ENCODE results near the gene POMP.
A peak's percentile ranks its signal among the peaks of the same experiment; 100 is the strongest.

POMP gene, protein sequence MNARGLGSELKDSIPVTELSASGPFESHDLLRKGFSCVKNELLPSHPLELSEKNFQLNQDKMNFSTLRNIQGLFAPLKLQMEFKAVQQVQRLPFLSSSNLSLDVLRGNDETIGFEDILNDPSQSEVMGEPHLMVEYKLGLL

DNA sequence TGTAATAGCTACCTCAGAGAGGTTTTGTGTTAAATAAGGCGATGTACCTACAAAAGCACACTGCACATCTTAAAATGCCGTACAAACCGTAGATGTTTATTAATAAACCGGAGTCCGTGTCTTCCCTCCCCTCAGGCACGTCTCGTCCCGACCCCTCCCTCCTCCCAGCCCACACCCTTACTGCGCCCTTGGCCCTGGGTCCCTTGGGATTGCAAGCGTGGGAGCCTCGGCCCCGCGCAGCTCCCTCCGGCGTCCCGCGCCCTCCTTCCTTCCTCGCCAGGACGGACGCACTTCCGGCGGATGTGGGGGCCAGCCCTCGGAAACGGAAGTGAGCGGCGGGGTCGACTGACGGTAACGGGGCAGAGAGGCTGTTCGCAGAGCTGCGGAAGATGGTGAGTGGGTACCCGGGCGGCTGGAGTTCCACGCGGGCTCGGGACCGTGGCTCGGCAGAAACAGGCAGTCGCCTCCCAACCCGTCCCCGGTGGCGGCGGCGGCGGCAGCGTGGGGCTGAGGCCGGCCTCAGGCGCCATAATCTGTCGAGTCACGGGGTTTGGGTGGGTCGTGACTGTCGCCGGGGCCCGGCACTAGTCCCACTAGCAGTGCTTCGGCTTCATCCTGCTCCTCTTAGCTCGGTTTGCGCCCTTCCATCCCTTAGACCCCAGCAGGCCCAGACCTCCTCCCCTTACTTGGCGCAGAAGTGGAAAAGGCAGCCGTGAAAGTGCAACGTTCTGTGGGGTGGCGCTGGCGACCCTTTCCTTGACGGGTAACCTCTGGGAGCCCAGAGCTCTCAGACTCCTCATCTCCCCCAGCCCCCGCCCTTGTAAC is at the start of gene POMP:
Gene POMP, plus strand, starts transcription at position 335 of the 825 bp plus-strand sequence. Its CDS starts 55 bp downstream, at position 390.
- peak; percentile 68 for DNase-seq (ENCODE audit: low read depth, low spot score)

DNA sequence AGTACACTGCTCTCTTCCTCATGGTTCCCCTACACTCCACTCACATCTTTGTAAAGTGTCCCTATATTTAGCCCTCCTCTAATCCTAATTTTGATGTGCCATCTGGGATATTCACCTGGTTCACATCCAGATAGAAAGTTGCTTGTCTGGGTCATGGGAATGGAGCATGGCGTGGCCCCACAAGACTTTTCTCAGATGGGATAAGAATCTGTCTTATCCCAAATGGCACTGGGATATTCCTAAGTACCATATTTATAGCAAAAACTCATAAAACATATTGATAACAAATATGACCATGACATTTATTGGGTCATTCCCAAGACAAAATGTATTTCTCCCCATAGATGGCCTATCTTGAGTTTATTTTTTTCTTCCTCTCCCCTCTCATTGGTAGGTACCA is 49.5 kb upstream of the POMP start:
- DNase-seq (ENCODE audit: low read depth, low spot score): no peak

DNA sequence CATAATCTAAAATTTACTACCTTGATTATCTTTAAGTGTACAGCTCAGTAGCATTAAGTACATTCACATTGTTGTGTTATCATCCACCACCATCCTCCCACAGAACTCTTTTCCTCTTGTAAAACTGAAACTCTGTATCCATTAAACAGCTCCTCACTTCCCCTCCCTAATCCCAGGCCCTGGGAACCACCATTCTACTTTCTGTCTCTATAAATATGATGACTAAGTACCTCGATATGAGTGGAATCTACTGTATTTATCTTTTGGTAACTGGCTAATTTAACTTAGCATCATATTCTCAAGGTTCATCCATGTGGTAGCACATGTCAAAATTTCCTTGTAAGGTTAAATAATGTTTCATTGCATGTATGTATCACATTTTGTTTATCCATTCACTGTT is 49.0 kb upstream of the POMP start:
- DNase-seq (ENCODE audit: low read depth, low spot score): no peak

DNA sequence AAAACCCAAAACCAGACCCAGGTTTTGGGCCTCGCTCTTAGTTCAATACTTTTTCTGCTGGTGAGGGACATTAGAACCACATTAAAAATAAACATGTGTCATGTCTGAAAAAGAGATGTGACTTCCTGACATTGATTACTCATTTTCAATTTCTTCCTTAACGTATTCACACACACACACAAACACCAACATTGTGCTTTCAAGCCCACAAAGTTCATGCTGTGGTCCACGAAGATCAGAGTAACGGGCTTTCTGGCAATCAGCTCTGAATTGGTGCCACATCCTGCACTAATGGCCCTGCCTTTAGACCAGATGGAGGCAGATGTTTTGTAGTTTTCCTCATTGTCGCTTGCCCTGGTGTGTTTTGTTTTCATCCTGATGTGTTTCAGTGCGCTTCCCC is 47.9 kb upstream of the POMP start:
- no peak for DNase-seq (ENCODE audit: low read depth, low spot score)

DNA sequence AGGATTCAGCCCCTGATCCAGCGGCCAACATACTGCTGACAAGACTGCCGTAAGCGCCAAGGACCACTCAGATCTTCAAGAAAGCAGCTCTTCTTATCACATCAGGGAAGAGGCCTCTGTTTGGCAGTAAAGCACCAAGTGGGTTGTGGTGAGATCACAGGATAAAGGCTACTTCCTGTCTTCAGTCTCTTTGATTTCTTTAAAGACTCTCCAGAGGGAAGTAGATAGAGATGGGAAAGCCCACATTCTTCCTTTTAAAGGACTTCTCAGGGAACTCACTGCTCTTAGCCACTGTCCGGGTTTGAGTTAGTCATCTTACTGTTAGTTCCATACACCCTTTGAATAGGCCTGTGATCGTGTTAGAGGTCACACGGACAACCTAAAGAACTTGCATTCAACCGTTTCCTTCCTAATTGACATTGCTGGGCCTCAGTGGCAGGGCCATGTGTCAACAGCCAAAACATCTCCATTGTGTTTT is 47.2 kb upstream of the POMP start:
- no peak for DNase-seq (ENCODE audit: low read depth, low spot score)

DNA sequence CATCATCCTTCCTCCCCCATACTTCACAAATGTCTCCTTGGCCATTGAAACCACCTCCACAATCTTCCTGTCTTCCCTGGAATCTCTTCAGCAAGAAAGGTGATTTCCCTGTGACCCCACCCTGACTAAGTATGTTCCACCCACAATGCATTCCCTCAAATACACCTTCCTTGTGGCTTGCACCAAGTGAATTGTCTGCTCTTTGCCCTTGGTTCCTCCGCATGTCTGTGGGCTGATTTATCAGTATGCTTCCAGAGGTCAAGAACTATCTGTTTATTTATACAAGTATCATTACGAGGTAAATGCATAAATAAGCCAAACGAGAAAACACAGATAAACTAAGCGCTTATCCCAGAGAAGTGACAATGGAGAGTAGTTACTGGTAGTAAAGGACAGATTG is 45.4 kb upstream of the POMP start:
- no peak for DNase-seq (ENCODE audit: low read depth, low spot score)

DNA sequence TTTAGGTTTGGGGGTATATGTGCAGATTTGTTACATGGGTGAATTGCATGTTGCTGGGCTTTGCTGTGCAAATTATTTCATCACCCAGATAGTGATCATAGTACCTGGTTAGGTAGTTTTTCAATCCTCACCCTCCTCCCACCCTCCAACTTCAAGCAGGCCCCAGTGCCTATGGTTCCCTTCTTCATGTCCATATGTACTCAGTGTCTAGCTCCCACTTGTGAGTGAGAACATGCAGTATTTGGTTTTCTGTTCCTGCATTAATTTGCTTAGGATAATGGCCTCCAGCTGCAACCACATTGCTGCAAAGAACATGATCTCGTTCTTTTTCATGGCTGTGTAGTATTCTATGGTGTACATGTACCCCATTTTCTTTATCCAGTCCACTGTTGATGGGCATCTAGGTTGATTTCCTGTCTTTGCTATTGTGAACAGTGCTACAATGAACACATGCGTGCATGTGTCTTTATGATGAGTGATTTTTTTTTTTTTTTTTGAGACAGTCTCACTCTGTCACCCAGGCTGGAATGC is 42.9 kb upstream of the POMP start:
- DNase-seq (ENCODE audit: low read depth, low spot score): no peak

DNA sequence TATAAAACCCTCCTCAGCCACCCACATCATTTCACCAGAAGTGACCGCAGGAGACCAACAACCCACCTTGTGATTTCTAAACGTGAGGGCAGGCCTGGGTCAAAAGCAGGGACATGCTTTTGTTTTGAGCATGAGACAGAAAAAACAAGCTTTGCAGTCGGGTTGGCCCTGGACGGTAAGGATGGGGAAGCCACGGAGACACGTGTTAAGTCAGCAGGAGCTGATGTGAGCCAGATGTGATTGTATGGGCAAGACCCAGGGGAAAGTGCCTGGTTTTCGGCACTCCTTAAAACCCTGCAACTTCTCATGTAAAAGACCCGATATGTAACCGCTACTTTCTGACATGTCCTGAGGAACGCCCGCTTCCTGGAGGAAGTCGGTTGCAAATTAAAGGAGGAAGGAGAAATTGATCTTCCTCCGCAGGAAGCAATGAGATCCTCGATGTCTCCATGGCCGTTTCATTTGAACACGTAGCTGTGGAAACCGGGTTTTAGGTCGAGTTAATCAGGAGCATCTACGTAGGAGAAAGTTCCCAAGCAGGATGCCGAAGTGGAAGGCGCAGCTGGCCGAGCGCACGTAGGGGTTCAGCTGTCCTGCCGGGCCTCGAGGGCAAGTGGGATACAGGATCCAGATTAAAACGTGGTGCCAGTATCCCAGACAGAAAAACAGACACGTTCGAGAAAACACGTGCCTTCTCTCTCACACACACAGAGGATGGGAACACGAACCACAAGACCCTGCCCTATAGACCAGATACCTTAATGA is 40.5 kb upstream of the POMP start:
- DNase-seq (ENCODE audit: low read depth, low spot score): no peak

DNA sequence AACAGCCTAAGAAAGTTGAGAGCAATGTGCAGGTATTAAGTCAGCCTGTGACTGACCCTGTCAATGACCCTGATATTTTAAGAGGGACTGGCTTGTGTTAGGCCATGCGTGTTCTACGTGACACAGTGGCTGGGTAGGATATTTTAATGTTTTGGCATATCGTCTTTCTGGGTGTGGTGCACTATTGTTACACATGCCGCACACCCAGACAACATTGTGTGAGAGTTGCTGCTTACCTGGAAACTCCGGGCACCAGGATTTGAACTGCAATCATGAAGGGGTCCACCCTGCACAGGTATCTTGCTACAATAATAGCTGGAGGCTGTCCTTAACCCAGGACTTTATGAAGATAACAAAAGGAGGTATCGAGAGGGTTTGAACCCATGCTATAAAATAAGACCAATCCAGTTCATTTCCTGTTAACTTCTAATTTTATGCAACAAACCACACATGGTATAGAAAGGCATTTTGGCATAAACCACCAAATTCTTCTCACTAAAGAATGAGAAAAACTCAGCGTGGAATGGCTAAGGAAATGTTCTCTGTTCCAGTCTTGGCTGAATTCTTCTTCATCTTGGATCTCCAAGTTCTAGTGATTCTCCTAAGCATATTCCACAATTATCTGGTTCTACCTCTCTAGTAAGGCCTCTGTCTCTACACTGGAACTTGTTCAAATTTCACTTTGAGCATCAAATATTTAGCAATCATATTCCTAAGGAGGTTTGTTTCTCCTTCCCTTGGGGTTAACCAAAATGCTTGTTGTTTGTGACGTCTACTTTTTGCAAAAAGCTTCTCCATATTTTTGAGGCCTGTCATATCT is 38.7 kb upstream of the POMP start:
- DNase-seq (ENCODE audit: low read depth, low spot score): no peak

DNA sequence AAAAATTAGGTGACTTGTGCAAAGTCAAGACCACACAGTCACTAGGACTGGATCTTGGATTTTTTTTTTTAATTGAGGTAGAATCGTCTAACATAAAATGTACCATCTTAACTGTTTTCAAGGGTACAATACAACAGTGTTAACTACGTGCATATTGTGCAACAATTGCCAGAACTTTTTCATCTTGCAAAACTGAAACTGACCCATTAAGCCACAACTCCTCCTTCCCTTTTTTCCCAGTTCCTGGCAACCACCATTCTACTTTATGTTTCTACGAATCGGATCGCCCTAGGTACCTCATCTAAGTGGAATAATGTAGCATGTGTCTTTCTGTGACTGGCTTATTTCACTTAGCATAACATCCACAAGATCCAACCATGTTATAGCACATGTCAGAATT is 37.5 kb upstream of the POMP start:
- no peak for DNase-seq (ENCODE audit: low read depth, low spot score)

DNA sequence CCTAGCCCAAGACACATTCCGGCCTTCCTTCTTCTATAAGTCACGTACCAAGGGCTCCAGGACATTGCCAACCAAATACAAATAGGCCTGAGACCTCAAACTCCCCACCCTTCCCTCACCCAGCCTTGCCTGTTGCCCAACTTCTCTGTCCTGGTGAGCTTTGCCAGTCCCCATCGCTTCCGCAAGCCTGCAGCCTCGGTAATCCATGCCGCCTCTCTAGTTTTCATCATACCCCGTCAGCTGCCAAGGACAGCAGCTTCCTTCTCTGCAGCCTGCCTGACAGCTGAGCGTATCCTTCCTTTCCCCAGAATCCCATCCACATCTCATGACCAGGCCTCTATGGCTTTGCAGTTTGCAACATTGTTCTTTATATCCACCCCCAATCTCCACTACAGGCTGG is 36.6 kb upstream of the POMP start:
- DNase-seq (ENCODE audit: low read depth, low spot score): no peak

DNA sequence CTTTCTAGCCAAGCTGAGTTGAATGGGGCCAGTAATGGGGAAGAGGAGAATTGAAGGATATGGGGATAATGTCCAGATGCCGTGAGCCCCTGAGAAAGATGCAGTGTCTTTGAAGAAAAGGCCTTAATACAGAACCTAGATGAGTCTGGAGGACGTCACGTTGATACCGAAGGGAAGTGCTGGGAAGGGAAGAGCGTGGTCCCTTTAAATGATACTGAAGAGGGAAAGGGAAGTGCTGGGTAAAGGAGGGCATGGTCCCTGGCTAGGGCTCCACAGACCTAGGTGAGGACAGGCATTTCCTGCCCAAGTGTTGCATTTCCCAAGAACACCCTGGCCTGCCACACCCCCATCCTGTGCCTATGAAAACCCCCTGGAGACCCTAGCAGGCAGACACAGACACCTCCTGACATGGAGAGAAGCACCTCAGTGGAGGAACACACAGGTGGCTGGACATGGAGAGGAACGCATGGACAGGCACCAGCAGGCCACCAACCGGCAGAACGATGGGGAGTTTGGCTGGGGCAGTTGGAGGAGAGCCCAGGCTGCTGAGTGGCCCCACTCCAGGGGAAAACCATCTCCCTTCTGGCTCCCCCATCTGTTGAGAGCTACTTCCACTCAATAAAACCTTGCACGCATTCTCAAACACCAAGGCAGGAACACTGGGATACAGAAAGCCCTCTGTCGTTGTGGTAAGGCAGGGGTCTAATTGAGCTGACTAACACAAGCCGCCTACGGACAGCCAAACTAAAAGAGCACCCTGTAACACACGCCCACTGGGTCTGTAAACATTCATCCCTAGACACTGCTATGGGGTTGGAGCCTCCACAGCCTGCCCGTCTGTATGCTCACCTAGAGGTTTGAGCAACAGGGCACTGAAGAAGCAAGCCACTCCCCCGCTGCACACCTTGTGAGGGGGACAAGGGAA is 34.9 kb upstream of the POMP start:
- DNase-seq (ENCODE audit: low read depth, low spot score): no peak

DNA sequence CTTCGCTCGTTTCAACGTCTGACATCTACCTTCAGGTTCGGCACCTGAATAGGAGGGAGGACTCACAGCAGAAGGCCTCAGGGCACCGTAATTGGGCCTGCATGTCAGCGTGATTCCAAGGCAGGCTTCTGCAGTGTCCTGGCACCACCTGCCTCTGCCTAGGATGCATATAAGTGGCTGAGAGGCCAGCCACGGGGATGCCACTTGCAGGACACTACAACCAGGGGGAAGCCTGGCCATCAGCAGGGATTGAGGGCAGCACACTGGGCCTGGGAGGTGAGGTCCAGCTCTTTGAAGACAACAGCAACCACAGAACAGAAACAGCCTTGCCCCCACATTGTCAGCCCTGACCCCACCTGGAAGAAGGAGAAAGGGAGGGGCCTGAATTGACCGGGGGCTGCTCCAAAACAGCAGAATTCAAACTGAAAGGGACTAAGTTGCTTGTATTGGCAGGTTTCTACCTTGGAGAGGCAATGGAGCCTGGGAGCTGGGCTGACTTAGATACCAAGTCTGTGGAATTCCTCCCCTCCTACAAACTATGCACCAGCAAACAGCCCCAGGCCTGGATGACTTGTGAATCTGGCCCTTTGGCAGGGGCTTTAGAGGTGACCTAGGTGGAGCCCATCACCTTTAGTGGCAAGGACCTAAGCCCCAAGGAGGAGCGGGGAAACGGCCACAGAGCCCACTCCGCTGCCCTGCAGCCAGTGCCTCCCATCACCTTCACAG is 34.1 kb upstream of the POMP start:
- no peak for DNase-seq (ENCODE audit: low read depth, low spot score)

DNA sequence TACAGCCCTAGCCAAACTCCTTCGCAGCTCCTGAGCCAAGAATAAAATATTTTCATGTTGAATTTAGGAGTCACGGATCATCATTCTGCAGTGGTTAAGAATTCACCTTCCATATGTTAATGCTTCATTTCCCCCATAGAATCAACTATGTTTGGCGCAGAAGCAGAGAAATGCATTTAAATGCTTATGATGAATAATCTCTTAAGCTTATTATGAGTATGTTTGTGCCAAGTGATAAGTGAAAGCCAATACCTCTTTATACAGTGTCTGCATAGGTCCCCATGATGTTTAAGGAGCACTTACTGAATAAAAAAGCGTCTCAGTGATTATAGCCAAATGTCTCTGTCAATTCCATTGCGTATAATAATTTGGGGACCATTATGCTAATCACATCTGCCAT is 32.7 kb upstream of the POMP start:
- DNase-seq (ENCODE audit: low read depth, low spot score): no peak

DNA sequence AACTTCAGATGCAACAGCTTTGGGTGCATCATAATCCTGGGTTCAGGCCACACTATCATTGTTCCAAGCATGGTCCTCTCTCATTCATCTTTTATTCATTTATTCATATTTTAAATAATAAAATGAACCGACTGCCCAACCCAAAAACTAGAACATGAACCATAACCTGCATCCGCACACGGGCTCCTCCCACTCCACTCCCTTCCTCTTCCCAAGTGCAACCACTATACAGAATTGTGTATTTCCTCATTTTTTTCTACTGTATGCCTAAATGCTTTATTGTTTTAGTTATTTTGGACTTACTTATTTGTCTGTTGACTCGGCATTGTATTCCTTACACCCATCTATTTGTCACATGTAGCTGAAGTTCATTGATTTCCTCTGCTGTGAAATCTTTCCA is 30.7 kb upstream of the POMP start:
- DNase-seq (ENCODE audit: low read depth, low spot score): no peak

DNA sequence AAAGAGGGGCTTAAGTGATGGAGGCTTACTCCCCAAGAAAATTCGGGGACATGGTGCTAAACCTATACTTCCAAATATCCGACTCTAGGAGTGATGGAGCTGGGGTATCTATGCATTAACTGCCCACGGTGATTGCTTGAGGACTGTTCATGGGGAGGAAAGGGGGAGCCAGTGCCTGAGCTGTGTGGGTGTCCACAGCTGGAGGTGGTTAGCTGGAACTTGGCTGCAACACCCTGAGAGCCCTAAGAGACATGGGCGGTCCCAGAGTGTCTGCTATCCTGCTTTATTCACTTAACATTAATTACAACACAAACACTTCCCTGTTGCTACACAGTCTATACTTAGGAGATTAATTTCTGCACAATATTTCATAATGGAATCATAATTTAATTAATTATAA is 28.1 kb upstream of the POMP start:
- DNase-seq (ENCODE audit: low read depth, low spot score): no peak

DNA sequence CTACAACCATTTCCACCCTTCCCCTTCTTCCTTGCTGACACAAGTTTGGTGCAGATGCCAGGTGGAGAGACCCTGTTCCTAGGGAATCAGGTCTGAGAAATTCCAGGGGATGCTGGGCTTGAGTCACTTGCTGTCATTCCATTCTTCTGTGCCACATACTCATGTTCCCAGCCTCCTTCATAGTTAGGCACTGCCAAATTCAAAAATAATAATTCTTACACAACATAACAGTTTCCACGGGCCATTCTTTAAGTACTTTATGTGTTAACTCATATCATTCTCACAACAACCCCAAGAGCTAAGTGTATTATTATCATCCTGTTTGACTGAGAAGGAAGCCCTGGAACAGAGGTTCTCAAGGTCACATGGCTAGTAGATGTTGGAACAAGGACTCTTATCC is 27.1 kb upstream of the POMP start:
- DNase-seq (ENCODE audit: low read depth, low spot score): no peak

DNA sequence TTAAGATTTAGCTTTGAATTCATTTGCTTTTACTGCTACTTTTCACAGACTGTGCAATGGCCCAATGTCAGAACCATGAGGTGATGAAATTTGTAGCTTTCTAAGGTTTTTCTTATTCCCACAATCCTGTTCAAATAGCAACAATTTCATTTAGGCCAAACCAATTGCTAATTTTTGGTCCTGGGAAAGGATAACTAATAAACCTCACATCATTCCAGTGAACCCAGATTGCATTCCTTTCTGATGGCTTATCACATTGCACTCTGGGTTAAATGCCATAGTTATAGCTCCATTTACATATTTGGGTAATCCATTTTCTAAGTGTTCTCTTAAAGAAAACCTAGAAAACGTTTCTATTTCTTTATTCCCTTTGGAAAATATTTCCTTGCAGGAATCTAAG is 22.9 kb upstream of the POMP start:
- DNase-seq (ENCODE audit: low read depth, low spot score): no peak

DNA sequence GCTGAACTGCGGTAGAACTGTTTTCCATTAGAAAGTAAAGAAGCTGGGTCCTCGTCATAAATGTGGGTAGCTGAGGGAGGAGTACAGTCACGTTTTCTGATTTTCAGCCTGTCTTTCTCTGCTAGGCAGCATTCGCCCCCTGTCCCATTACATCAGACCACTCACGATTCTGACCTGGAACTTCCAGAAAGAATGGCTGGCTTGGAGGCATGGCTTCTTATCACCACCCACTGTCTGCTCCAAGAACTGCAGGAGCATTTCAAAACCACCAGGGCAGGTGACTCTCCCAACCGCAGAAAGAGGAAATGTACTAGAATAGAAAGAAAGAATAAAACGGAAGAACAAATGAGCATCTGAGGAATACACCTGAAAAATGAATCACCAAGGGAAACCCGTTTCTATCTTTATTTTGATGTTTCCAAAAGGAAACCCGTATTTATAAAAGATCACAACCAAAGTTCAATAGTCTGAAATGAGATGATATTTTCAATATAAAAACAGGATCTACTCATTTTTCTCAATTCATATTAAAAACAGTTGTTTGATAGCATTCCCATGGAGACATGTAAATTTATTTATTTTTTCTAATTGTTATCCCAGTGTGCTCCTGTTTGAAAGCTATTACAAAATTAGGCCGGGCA is 22.1 kb upstream of the POMP start:
- no peak for DNase-seq (ENCODE audit: low read depth, low spot score)

All from smooth muscle cell of the brain vasculature (primary cell).